Mesenchymal stem cell (in vitro differentiated cells and primary cell): ENCODE data around the gene TRIO.
A peak's percentile ranks its signal among the peaks of the same experiment; 100 is the strongest.

Source experiments
- DNase-seq: peaks from one replicate; pipeline ENCODE4 v3.0.0-alpha.2; 2013
- H2AFZ ChIP-seq: one replicate; pipeline ENCODE4 v1.6.1; 2013; ENCODE audit warnings: low read depth, mild to moderate bottlenecking, control low read depth, inconsistent platforms, low read length, moderate library complexity
- H2AK5ac ChIP-seq: 2 replicates; pipeline ENCODE4 v1.6.1; 2013; ENCODE audit warnings: low read length, moderate library complexity, mild to moderate bottlenecking, inconsistent platforms; ENCODE audit not compliant: severe bottlenecking
- H2BK120ac ChIP-seq: one replicate; pipeline ENCODE4 v1.6.1; 2013; ENCODE audit warnings: low read depth, mild to moderate bottlenecking, inconsistent platforms, low read length, moderate library complexity
- H2BK12ac ChIP-seq, 2 experiments: one replicate each; pipeline ENCODE4 v1.6.1; 2013; ENCODE audit warnings: inconsistent platforms in 2 of 2, low read length in 2 of 2, mild to moderate bottlenecking in 2 of 2, moderate library complexity in 2 of 2, control low read depth in 1 of 2
- H2BK15ac ChIP-seq: one replicate; pipeline ENCODE4 v1.6.1; 2013; ENCODE audit warnings: mild to moderate bottlenecking, low read depth, inconsistent platforms; ENCODE audit not compliant: poor library complexity, severe bottlenecking
- H2BK5ac ChIP-seq: 2 replicates; pipeline ENCODE4 v1.6.1; 2013; ENCODE audit warnings: low read depth, mild to moderate bottlenecking, low read length, control low read depth, inconsistent platforms; ENCODE audit not compliant: poor library complexity, severe bottlenecking
- H3K14ac ChIP-seq, 2 experiments: one replicate each; pipeline ENCODE4 v1.6.1; 2013; ENCODE audit warnings: inconsistent platforms in 2 of 2, low read length in 2 of 2, control low read depth in 1 of 2, mild to moderate bottlenecking in 1 of 2, moderate library complexity in 1 of 2
- H3K18ac ChIP-seq, 2 experiments: one replicate each; pipeline ENCODE4 v1.6.1; 2013; ENCODE audit warnings: inconsistent platforms in 2 of 2, low read length in 2 of 2, control low read depth in 1 of 2, low read depth in 1 of 2, mild to moderate bottlenecking in 1 of 2
- H3K23ac ChIP-seq, 2 experiments: one replicate each; pipeline ENCODE4 v1.6.1; 2013; ENCODE audit warnings: inconsistent platforms in 2 of 2, low read length in 2 of 2, mild to moderate bottlenecking in 2 of 2, moderate library complexity in 2 of 2, control low read depth in 1 of 2
- H3K27ac ChIP-seq: 2 replicates; pipeline ENCODE4 v1.5.1; 2013; ENCODE audit warnings: mild to moderate bottlenecking, moderate library complexity, low read length, control low read depth, inconsistent platforms; ENCODE audit not compliant: poor library complexity, severe bottlenecking
- H3K27me3 ChIP-seq, 2 experiments: 2 replicates each; pipeline versions ENCODE4 v1.6.1 to v1.7.0; 2013; ENCODE audit warnings: low read length in 2 of 2, mild to moderate bottlenecking in 2 of 2, moderate library complexity in 2 of 2, control low read depth in 1 of 2, inconsistent platforms in 1 of 2; ENCODE audit not compliant: control insufficient read depth in 1 of 2, insufficient read depth in 1 of 2
- H3K36me3 ChIP-seq, 2 experiments: 2 replicates each; pipeline versions ENCODE4 v1.6.1 to v1.7.0; 2013; ENCODE audit warnings: low read length in 2 of 2, control low read depth in 1 of 2, inconsistent platforms in 1 of 2, low read depth in 1 of 2, mild to moderate bottlenecking in 1 of 2; ENCODE audit not compliant: insufficient read depth in 2 of 2, control insufficient read depth in 1 of 2
- H3K4ac ChIP-seq, 2 experiments: one replicate each; pipeline ENCODE4 v1.6.1; 2013; ENCODE audit warnings: inconsistent platforms in 2 of 2, low read length in 2 of 2, mild to moderate bottlenecking in 2 of 2, moderate library complexity in 2 of 2, control low read depth in 1 of 2, low read depth in 1 of 2
- H3K4me1 ChIP-seq: 2 replicates; pipeline ENCODE4 v1.6.1; 2013; ENCODE audit warnings: low read depth, low read length, control low read depth; ENCODE audit not compliant: control insufficient read depth, insufficient read depth
- H3K4me2 ChIP-seq: 2 replicates; pipeline ENCODE4 v1.6.1; 2013; ENCODE audit warnings: low read length, mild to moderate bottlenecking, inconsistent platforms; ENCODE audit not compliant: poor library complexity, severe bottlenecking
- H3K4me3 ChIP-seq, 2 experiments: 2 replicates each; pipeline versions ENCODE4 v1.5.1 to v1.7.0; 2013; ENCODE audit warnings: low read length in 2 of 2, mild to moderate bottlenecking in 2 of 2, control low read depth in 1 of 2, low read depth in 1 of 2; ENCODE audit not compliant: insufficient read depth in 1 of 2
- H3K79me1 ChIP-seq: replicated peaks from 2 replicates; pipeline ENCODE4 v1.6.1; 2013; ENCODE audit warnings: mild to moderate bottlenecking, control low read depth, low read length, inconsistent platforms; ENCODE audit not compliant: poor library complexity, severe bottlenecking
- H3K9ac ChIP-seq: 2 replicates; pipeline ENCODE4 v1.7.0; 2013; ENCODE audit warnings: mild to moderate bottlenecking, low read length, moderate library complexity
- H3K9me3 ChIP-seq: 2 replicates; pipeline ENCODE4 v1.7.0; 2013; ENCODE audit warnings: mild to moderate bottlenecking, low read length; ENCODE audit not compliant: control insufficient read depth
- H4K8ac ChIP-seq: one replicate; pipeline ENCODE4 v1.6.1; 2013; ENCODE audit warnings: inconsistent platforms, mild to moderate bottlenecking, low read length, moderate library complexity
- H4K91ac ChIP-seq: one replicate; pipeline ENCODE4 v1.6.1; 2013; ENCODE audit warnings: mild to moderate bottlenecking, low read length, inconsistent platforms
- WGBS: methylation state at CpG from one replicate; pipeline ENCODE4 v1.1.7; 2013; ENCODE audit warnings: mixed read lengths; 5-methylcytosine and 5-hydroxymethylcytosine counted together

The TRIO gene

DNA sequence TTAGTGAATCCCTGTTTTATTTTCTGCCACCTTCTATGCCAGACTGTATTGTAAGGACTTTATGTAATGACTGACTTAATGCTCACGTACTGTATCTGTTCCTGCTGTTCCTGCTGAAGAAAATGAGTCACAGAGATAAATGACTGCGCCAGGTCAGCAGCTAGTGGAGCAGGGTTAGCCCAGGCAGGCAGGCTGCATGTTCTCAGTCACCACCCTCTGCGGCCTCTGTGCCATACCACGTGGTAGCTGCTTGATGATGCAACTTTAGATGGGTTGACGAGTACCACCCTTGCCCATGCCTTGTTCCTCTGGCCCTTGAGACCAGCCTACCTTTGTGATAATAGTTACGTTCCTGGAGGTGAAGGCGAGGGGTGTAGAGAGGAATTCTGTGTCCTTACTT is 161.9 kb downstream of the TRIO start:
- Histone ChIP-seq H3K9me3 (no peaks in the 10 kb centered on the region), H3K23ac (no peak overlapping the region), H3K4ac (no peak overlapping the region), H3K18ac (peak overlapping the region in 1 of 2 experiments; percentile 1), H2AFZ (no peak overlapping the region), H4K8ac (no peak overlapping the region), H2BK15ac (no peak overlapping the region), H3K9ac (no peak overlapping the region), H2BK5ac (no peak overlapping the region), H3K27me3 (no peaks in the 10 kb centered on the region), H3K4me2 (no peak overlapping the region), H3K14ac (no peak overlapping the region), H4K91ac (no peak overlapping the region), H3K4me3 (no peak overlapping the region), H3K4me1 (peaks cover 20% of the 10 kb centered on the region), H3K79me1 (peaks cover 4% of the 10 kb centered on the region), H3K27ac (peak overlapping the region; percentile 67), H2BK12ac (peak overlapping the region in 1 of 2 experiments; percentile 17), H2BK120ac (no peak overlapping the region), H2AK5ac (no peak overlapping the region), H3K36me3 (peaks cover 24 to 89% of the 10 kb centered on the region in 2 experiments)
- 41% methylated on average over 7 of the region's 7 CpGs for WGBS
- DNase-seq, result peak; percentile 91

DNA sequence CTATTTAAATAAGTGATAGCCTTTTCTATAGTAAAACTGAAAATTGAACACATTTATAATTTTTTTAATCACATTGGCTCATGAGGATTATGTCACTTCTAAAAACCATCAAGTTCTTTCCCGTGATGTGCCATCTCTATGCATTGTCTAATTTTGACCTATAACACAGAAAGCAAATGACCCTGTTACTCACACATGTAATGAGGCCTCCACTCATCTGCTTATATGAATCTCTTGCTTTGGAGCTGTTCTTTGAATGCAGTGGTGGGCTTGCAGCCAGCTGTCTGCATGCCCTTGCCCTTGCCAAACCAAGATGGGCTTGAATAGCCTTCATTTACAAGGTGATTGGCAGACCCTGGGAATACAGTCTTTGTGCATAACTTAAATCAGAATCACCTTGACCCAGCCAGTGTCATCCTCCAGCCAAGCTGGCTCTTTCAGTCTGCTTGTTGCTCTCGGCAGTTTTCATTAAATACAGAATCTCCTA is 163.2 kb downstream of the TRIO start:
- Histone ChIP-seq H3K4ac (no peak overlapping the region), H3K4me3 (no peak overlapping the region), H3K14ac (no peak overlapping the region), H2BK15ac (no peak overlapping the region), H3K9me3 (no peaks in the 10 kb centered on the region), H4K91ac (no peak overlapping the region), H2AFZ (no peak overlapping the region), H3K36me3 (peaks cover 35 to 89% of the 10 kb centered on the region in 2 experiments), H3K9ac (no peak overlapping the region), H4K8ac (no peak overlapping the region), H3K79me1 (peaks cover 8% of the 10 kb centered on the region), H3K18ac (no peak overlapping the region), H3K23ac (no peak overlapping the region), H3K27me3 (no peaks in the 10 kb centered on the region), H2BK5ac (no peak overlapping the region), H2AK5ac (no peak overlapping the region), H3K4me2 (no peak overlapping the region), H3K27ac (no peak overlapping the region), H2BK120ac (no peak overlapping the region), H2BK12ac (no peak overlapping the region), H3K4me1 (peaks cover 16% of the 10 kb centered on the region)
- no peak for DNase-seq
- WGBS, result 96% methylated on average over 2 of the region's 2 CpGs

DNA sequence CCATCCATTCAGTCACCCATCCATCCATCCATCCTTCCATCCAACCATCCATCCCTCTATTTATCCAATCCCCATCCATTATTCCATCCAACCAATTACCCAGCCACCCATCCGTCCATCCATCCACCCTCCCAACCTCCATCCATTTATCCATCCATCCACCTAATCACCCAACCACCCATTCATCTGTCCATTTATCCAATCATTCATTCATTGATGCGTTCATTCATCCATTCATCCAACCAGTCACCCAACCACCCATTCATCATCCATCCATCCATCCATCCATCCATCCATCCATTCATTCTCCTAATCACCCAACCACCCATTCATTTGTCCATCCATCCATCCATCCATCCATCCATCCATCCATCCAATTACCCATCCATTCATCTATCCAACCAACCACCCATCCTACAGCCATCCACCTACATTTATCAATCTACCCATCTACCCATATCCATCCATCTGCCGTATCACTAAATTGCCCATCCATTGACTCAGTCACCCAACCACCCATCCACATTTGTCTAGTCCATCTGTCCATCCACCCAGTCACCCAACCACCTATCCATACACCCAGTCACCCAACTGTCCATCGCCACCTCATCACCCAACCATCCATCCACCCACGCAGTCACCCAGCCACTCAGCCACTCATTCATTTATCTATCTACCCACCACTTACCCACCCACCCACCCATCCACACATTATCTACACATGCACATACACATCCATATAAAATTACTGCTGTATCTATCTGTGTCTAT is 165.4 kb downstream of the TRIO start:
- Histone ChIP-seq H3K9ac (no peak overlapping the region), H3K4me2 (no peak overlapping the region), H3K14ac (no peak overlapping the region), H2BK120ac (no peak overlapping the region), H3K27me3 (no peaks in the 10 kb centered on the region), H3K18ac (no peak overlapping the region), H3K9me3 (no peaks in the 10 kb centered on the region), H2BK12ac (no peak overlapping the region), H2BK5ac (no peak overlapping the region), H3K4me3 (no peak overlapping the region), H4K91ac (no peak overlapping the region), H3K36me3 (peaks cover 29 to 95% of the 10 kb centered on the region in 2 experiments), H3K4ac (no peak overlapping the region), H3K79me1 (peaks cover 8% of the 10 kb centered on the region), H2AK5ac (no peak overlapping the region), H3K27ac (no peak overlapping the region), H3K23ac (no peak overlapping the region), H2AFZ (no peak overlapping the region), H3K4me1 (peaks cover 13% of the 10 kb centered on the region), H4K8ac (no peak overlapping the region), H2BK15ac (no peak overlapping the region)
- 97% methylated on average over 5 of the region's 5 CpGs for WGBS
- no peak for DNase-seq

DNA sequence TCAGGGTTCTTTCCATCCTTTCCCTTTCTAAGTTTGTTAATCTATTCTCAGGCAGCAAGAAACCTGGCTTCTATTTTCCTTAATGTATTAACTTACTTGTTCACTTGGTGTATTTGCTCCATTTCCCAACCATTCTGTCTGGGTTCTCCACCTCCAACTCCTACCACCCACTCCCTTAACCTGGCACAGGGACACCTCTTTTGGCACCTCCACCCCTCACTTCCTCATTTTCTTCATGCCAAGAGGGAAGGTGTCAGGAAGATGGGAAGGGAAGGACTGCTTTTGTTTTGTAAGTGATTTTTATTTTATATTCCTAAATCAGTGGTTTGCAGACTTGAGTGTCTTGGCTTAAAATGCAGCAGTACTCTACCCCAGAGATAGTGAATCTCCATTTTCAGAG is 166.1 kb downstream of the TRIO start:
- no peak for DNase-seq
- Histone ChIP-seq H2BK12ac (no peak overlapping the region), H3K27me3 (no peaks in the 10 kb centered on the region), H3K4me3 (no peak overlapping the region), H3K4me1 (peaks cover 10% of the 10 kb centered on the region), H4K8ac (no peak overlapping the region), H3K18ac (no peak overlapping the region), H2BK120ac (no peak overlapping the region), H3K4ac (no peak overlapping the region), H3K9me3 (no peaks in the 10 kb centered on the region), H2AFZ (no peak overlapping the region), H3K36me3 (peaks cover 25 to 95% of the 10 kb centered on the region in 2 experiments), H3K79me1 (peaks cover 8% of the 10 kb centered on the region), H3K14ac (no peak overlapping the region), H3K4me2 (no peak overlapping the region), H2BK5ac (no peak overlapping the region), H2AK5ac (no peak overlapping the region), H2BK15ac (no peak overlapping the region), H4K91ac (no peak overlapping the region), H3K23ac (no peak overlapping the region), H3K9ac (no peak overlapping the region), H3K27ac (no peak overlapping the region)
